Naive B cell (primary cell): ENCODE results near the gene LMBR1. TPM values are rescaled to one million over a fixed set of nuclear protein-coding genes. Genes with fewer than 3 reads are reported as not detected.
A peak's percentile ranks its signal among the peaks of the same experiment; 100 is the strongest.

Source experiments
- ATAC-seq, 2 donors: fragments of 150-1000 bp; cut with Tn5 transposase; 2 replicates each; pipeline ENCODE4 v1.10.0; 2021; ENCODE audit warnings: low read depth in 2 of 2, mild to moderate bottlenecking in 2 of 2, moderate library complexity in 2 of 2
- DNase-seq: peaks from one replicate; pipeline ENCODE4 v3.0.0; 2022
- H3K27ac Mint-ChIP-seq, 6 donors: one replicate each; pipeline ENCODE4 v1.8.0; 2020 to 2022; ENCODE audit warnings: mild to moderate bottlenecking in 6 of 6, mixed read lengths in 6 of 6, moderate library complexity in 5 of 6, inconsistent platforms in 2 of 6
- H3K27me3 Mint-ChIP-seq, 3 donors: one replicate each; pipeline ENCODE4 v1.8.0; 2021 to 2022; ENCODE audit warnings: mixed read lengths in 3 of 3, mild to moderate bottlenecking in 1 of 3
- H3K36me3 Mint-ChIP-seq, 2 donors: one replicate each; pipeline ENCODE4 v1.8.0; 2020 to 2022; ENCODE audit warnings: mixed read lengths in 2 of 2, inconsistent platforms in 1 of 2, mild to moderate bottlenecking in 1 of 2
- H3K4me1 Mint-ChIP-seq, 3 donors: one replicate each; pipeline ENCODE4 v1.8.0; 2020 to 2022; ENCODE audit warnings: mixed read lengths in 3 of 3, inconsistent platforms in 1 of 3, mild to moderate bottlenecking in 1 of 3, moderate library complexity in 1 of 3
- H3K4me3 Mint-ChIP-seq, 8 donors: one replicate each; pipeline ENCODE4 v1.8.0; 2020 to 2022; ENCODE audit warnings: mild to moderate bottlenecking in 8 of 8, mixed read lengths in 8 of 8, moderate library complexity in 8 of 8, inconsistent platforms in 2 of 8
- H3K9me3 Mint-ChIP-seq, 7 donors: one replicate each; pipeline ENCODE4 v1.8.0; 2020 to 2022; ENCODE audit warnings: mixed read lengths in 7 of 7, mild to moderate bottlenecking in 5 of 7, inconsistent platforms in 2 of 7, moderate library complexity in 1 of 7
- polyA plus RNA-seq, 6 donors: library from polyadenylated mRNA; unstranded; fragments of 300-500 nt; fragmentation: Illumina TruSeq; gene quantifications; one replicate each; pipeline ENCODE4 v1.2.3, GENCODE V29; 2021; ENCODE audit warnings: low read depth in 6 of 6

Gene LMBR1
- polyA plus RNA-seq, 6 donors from 2014 or later: 35.3 to 49.3 (median 40.9) TPM

GRCh38 chr7:156793334-156793733 is 99.6 kb downstream of the LMBR1 start:
- no peaks in the 10 kb centered on the region for H3K9me3 Mint-ChIP-seq
- H3K4me3 Mint-ChIP-seq: no peak overlapping the region
- DNase-seq (no peak), ATAC-seq (no peak)
- no peaks in the 10 kb centered on the region for H3K27me3 Mint-ChIP-seq
- H3K4me1 Mint-ChIP-seq: peaks cover 0 to 3% (median 0%) of the 10 kb centered on the region in 3 donors
- H3K27ac Mint-ChIP-seq: no peak overlapping the region
- peaks cover 0 to 4% of the 10 kb centered on the region in 2 donors for H3K36me3 Mint-ChIP-seq

DNA sequence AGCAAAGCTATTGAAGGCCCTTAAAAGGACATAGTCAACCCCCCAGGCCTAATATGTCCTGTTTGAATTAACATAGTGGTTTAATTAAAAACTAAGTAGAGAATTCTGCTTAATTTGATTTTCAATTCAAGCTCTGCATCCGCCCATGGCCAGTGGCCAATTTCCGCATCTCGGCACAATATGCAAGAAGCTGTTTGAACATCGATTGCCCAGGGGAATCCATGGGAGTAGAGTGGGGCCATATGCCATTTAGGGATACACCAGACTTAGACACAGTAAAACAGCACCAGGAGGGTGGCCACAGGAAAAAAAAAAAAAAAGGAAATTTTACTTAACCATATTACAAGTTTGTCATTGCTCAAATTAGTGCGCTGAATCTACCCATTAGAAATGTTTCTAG is 100.4 kb downstream of the LMBR1 start:
- no peaks in the 10 kb centered on the region for H3K9me3 Mint-ChIP-seq
- H3K27ac Mint-ChIP-seq: no peak overlapping the region
- H3K27me3 Mint-ChIP-seq: no peaks in the 10 kb centered on the region
- no peak for DNase-seq
- H3K4me3 Mint-ChIP-seq: no peak overlapping the region
- peaks cover 0 to 3% (median 0%) of the 10 kb centered on the region in 3 donors for H3K4me1 Mint-ChIP-seq
- ATAC-seq: no peak
- H3K36me3 Mint-ChIP-seq: peaks cover 0 to 4% of the 10 kb centered on the region in 2 donors

DNA sequence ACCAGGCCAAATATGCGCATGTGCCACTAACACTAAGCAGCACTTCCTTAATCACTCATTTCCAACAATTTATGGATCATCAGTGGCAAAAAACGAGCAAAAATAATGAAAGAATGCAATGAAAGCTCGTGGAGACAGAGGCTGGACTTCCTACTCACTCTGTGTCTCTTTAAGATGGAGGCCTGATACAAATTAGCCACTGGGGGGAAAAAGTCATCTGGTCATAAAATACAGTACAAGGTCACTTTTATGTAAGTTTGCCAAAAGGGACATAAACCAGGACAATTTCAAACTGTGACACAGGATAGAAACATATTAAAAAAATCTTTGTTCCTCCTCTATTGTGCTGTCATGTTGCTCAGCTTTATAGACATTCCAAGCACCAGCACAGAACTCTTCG is 101.7 kb downstream of the LMBR1 start:
- Mint-ChIP-seq H3K36me3 (peaks cover 0 to 4% of the 10 kb centered on the region in 2 donors), H3K4me1 (peaks cover 0 to 3% (median 0%) of the 10 kb centered on the region in 3 donors), H3K4me3 (no peak overlapping the region), H3K27ac (peak overlapping the region in 2 of 6 donors; percentile 33 to 51), H3K27me3 (no peaks in the 10 kb centered on the region), H3K9me3 (no peaks in the 10 kb centered on the region)
- DNase-seq (no peak), ATAC-seq (no peak)

DNA sequence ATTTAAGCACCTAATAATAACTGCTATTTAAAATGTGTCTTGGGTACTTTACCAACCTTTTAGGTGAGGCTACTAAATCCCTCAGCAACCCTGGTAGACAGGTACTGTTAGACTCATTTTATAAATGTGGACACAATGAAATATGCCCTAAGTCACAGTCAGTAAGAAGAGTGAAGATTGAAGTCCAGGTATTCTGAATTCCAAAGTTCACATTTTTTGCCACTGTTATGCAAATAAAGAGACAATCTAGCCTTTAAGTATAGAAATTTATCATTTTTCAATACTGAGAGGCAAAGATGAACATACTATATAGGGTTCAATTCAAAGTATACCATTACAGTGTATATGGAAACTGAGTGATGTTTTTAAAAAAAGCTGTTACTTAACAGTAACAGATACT is 102.7 kb downstream of the LMBR1 start:
- no peak for ATAC-seq
- Mint-ChIP-seq H3K36me3 (peaks cover 0 to 4% of the 10 kb centered on the region in 2 donors), H3K27ac (no peak overlapping the region), H3K9me3 (no peaks in the 10 kb centered on the region), H3K27me3 (no peaks in the 10 kb centered on the region), H3K4me1 (peaks cover 0 to 3% (median 0%) of the 10 kb centered on the region in 3 donors), H3K4me3 (no peak overlapping the region)
- no peak for DNase-seq

GRCh38 chr7:156785998-156786543 is 106.9 kb downstream of the LMBR1 start:
- DNase-seq (no peak), ATAC-seq (no peak)
- no peaks in the 10 kb centered on the region for H3K27me3 Mint-ChIP-seq
- H3K36me3 Mint-ChIP-seq: peaks cover 0 to 7% of the 10 kb centered on the region in 2 donors
- no peaks in the 10 kb centered on the region for H3K9me3 Mint-ChIP-seq
- no peak overlapping the region for H3K27ac Mint-ChIP-seq
- peaks cover 11 to 16% (median 13%) of the 10 kb centered on the region in 3 donors for H3K4me1 Mint-ChIP-seq
- no peak overlapping the region for H3K4me3 Mint-ChIP-seq

DNA sequence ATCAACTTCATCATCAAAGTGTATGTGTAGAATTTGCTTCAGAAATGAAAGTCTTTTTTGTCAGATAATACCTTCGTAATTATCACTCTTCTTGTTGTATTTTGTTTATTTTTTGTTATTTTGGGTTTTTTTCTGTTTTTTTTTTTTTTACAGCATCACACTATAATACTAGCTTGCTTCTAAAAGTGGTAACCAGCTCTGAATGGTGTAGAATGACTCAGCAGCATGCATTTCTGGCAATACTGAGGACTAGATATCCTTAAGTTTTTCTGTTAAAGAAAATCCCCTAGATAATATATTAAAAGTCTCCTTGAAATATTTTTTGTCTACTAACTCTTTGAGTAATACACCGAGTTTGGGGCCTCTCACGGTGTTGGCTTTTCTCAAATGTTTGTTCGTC is 109.1 kb downstream of the LMBR1 start:
- Mint-ChIP-seq H3K36me3 (peaks cover 0 to 7% of the 10 kb centered on the region in 2 donors), H3K4me3 (no peak overlapping the region), H3K9me3 (no peaks in the 10 kb centered on the region), H3K27me3 (no peaks in the 10 kb centered on the region), H3K27ac (peak overlapping the region in 2 of 6 donors; percentile 18 to 41), H3K4me1 (peaks cover 17 to 27% (median 22%) of the 10 kb centered on the region in 3 donors)
- no peak for ATAC-seq
- no peak for DNase-seq

GRCh38 chr7:156781972-156782371 is 111.0 kb downstream of the LMBR1 start:
- Mint-ChIP-seq H3K27me3 (no peaks in the 10 kb centered on the region), H3K9me3 (no peaks in the 10 kb centered on the region)

GRCh38 chr7:156780724-156781455 is 112.1 kb downstream of the LMBR1 start:
- peak; percentile 99 for ATAC-seq
- Mint-ChIP-seq H3K36me3 (peaks cover 0 to 7% of the 10 kb centered on the region in 2 donors), H3K4me3 (peak overlapping the region in 7 of 8 donors; percentile 41 to 82 (median 61))

More at GRCh38 chr7:156781972-156782371, 111.0 kb downstream of the LMBR1 start:
- DNase-seq (no peak), ATAC-seq (no peak)
- Mint-ChIP-seq H3K36me3 (peaks cover 0 to 7% of the 10 kb centered on the region in 2 donors), H3K4me3 (peak overlapping the region in 4 of 8 donors; percentile 0 to 78 (median 24)), H3K27ac (peak overlapping the region in 5 of 6 donors; percentile 53 to 95 (median 78)), H3K4me1 (peaks cover 23 to 34% (median 24%) of the 10 kb centered on the region in 3 donors)

DNA sequence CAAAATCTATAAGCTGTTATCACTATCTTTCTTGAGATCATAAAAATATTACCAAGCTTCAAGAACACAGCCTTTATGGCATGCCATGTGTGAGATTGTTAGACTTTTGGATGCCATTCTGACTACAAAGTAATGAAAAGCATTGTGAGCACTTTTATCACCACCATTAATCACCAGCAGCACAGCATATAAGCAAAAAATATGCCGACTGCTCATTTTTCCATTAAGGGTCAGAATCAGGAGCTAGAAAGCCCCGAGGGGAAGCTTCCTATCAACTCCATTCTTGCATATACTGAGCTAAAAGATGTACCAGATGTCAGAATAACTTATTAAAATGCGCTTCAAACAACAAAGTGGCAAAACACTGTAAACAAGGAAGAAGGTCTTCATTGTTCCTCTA is 114.3 kb downstream of the LMBR1 start:
- DNase-seq (no peak), ATAC-seq (no peak)
- Mint-ChIP-seq H3K27ac (no peak overlapping the region), H3K36me3 (peaks cover 0 to 7% of the 10 kb centered on the region in 2 donors), H3K4me1 (peaks cover 30 to 43% (median 41%) of the 10 kb centered on the region in 3 donors), H3K27me3 (no peaks in the 10 kb centered on the region), H3K4me3 (no peak overlapping the region), H3K9me3 (peaks cover 0 to 1% (median 0%) of the 10 kb centered on the region in 7 donors)

More at GRCh38 chr7:156780724-156781455, 112.1 kb downstream of the LMBR1 start:
- H3K4me1 Mint-ChIP-seq: peaks cover 23 to 39% (median 28%) of the 10 kb centered on the region in 3 donors
- H3K27me3 Mint-ChIP-seq: no peaks in the 10 kb centered on the region
- peak overlapping the region; percentile 70 to 96 (median 82) for H3K27ac Mint-ChIP-seq
- no peaks in the 10 kb centered on the region for H3K9me3 Mint-ChIP-seq
- DNase-seq: peak; percentile 57

DNA sequence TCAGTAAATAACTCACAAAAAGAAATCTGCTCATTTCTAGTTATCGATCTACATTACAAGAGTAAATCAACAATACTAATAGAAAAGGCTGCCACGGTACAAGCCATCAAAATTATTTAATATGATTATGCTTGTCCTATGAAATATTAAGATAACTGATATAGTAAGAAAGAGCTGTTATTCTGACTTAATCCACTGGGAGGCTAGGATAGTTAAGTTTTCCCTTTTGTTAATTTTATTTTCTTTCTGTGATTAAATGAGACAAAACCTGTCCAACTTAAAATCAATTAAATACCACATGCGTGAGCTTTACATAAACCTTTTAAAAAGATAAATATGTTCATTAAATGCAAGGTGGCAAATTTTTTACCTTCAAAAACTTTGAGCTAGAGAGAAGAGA is 114.8 kb downstream of the LMBR1 start:
- H3K36me3 Mint-ChIP-seq: peaks cover 0 to 7% of the 10 kb centered on the region in 2 donors
- H3K4me3 Mint-ChIP-seq: no peak overlapping the region
- ATAC-seq (no peak), DNase-seq (no peak)
- H3K4me1 Mint-ChIP-seq: peaks cover 35 to 48% (median 46%) of the 10 kb centered on the region in 3 donors
- H3K27me3 Mint-ChIP-seq: no peaks in the 10 kb centered on the region
- H3K27ac Mint-ChIP-seq: peak overlapping the region in 2 of 6 donors; percentile 19 to 21
- peaks cover 0 to 2% (median 0%) of the 10 kb centered on the region in 7 donors for H3K9me3 Mint-ChIP-seq

DNA sequence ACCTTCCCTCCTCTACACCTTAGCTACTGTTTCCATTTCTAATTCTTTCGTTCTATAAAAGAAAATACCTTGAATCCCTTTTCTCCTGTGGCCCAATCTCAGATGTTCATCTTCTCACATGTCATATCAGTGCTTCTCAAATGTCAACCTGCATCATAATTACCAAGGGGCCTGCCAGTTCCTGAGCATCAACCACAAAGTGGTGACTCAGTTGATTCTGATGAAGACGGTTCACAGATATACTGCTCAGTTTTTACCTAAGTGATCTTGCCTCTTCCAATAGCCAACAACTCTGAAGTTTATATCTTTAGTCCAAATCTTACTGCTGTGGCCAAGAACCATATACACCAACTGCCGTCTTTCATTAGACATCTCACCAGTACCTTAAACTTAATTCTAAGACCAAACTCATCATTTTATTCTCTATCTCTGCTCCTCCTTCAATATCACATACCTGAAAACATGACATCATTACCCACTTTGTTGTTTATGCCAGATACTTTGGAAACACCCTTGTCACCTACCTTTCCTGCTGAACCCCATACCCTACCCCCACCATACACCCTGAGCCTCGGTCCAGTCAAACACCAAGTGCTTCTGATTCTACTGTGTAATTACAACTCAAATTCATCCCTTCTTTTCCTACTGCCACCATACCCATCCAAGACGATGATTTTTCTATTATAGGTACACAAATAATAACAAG is 115.5 kb downstream of the LMBR1 start:
- Mint-ChIP-seq H3K27ac (peak overlapping the region in 2 of 6 donors; percentile 14 to 21), H3K27me3 (no peaks in the 10 kb centered on the region), H3K4me3 (no peak overlapping the region), H3K4me1 (peaks cover 42 to 53% (median 50%) of the 10 kb centered on the region in 3 donors), H3K36me3 (peaks cover 0 to 7% of the 10 kb centered on the region in 2 donors), H3K9me3 (peaks cover 0 to 2% (median 0%) of the 10 kb centered on the region in 7 donors)
- ATAC-seq (no peak), DNase-seq (no peak)

DNA sequence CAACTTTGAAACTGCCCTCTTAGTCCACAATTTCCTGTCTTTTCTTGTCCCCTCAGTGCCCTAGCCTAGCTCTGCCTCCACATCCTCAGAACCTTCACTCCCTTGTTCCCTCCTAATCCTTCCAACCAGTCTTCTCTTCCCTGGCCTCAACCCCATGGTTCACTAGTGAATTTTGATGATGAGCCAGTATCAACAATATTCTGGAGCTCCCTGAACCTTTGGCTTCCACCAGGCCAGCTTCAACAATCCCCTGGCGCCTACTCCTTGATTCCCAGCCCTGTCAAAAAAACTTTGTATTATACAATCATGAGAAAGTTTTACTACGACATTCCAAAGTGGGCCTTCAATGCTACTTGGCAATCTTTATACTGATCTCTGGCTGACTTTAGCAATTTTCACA is 116.5 kb downstream of the LMBR1 start:
- ATAC-seq (no peak), DNase-seq (no peak)
- H3K27me3 Mint-ChIP-seq: no peaks in the 10 kb centered on the region
- peak overlapping the region in 3 of 6 donors; percentile 40 to 85 (median 44) for H3K27ac Mint-ChIP-seq
- H3K4me1 Mint-ChIP-seq: peaks cover 45 to 53% (median 49%) of the 10 kb centered on the region in 3 donors
- H3K9me3 Mint-ChIP-seq: peaks cover 0 to 2% (median 0%) of the 10 kb centered on the region in 7 donors
- no peak overlapping the region for H3K4me3 Mint-ChIP-seq
- no peaks in the 10 kb centered on the region for H3K36me3 Mint-ChIP-seq

- H3K4me1 Mint-ChIP-seq: peaks cover 46 to 54% (median 50%) of the 10 kb centered on the region in 3 donors
- no peak overlapping the region for H3K27ac Mint-ChIP-seq
- H3K4me3 Mint-ChIP-seq: no peak overlapping the region
- no peaks in the 10 kb centered on the region for H3K27me3 Mint-ChIP-seq
- DNase-seq (no peak), ATAC-seq (no peak)
- H3K9me3 Mint-ChIP-seq: peaks cover 0 to 2% (median 0%) of the 10 kb centered on the region in 7 donors
- no peaks in the 10 kb centered on the region for H3K36me3 Mint-ChIP-seq
Measured at GRCh38 chr7:156773966-156774365, 119.0 kb downstream of the LMBR1 start.
